Gastrocnemius medialis (tissue), 4 donors: ENCODE data around the gene RHOB.
"Not testable (repeated sequence)": the region's sequence is repeated elsewhere in the genome, so short reads cannot be mapped to it uniquely, and the experiment has no call there.

Source experiments
- CTCF ChIP-seq, 5 experiments: fragments of 450-650 bp in 3 of 5; fragments of 200-600 bp in 2 of 5; sonication (generic) in 2 of 5; IDR thresholded peaks in 4 of 5; conservative IDR thresholded peaks in 1 of 5; 1 replicate in 4 of 5; 2 replicates in 1 of 5; pipeline ENCODE4 v1.5.1; 2016 to 2019; ENCODE audit warnings: antibody characterized with exemption in 5 of 5, mild to moderate bottlenecking in 3 of 5, moderate library complexity in 3 of 5
- POLR2A ChIP-seq, 2 donors: fragments of 450-650 bp; IDR thresholded peaks; one replicate each; pipeline ENCODE4 v1.6.1; 2017; ENCODE audit warnings: antibody characterized with exemption in 2 of 2, mild to moderate bottlenecking in 2 of 2, moderate library complexity in 2 of 2

DNA sequence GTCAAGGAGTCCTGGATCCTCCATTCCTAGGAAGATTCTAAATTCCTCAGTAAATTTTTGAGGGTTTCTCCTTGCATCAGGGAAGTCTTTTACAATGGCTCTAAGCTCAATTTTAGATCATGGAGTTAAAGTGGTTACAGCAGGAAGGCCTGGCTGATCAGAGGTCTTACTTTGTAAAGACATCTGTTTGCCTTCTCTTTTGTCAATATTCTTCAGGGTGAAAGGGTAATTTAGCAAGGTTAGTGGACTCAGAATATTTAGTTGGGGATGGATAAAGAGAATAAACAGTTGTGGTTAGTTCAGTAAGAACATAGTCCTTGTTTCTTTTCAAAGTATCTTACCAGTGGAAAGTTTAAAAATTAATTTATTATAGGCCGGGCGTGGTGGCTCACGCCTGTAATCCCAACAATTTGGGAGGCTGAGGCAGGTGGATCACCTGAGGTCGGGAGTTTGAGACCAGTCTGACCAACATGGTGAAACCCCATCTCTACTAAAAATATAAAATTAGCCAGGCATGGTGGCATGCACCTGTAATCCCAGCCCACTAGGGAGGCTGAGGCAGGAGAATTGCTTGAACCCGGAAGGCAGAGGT is 29.5 kb upstream of the RHOB start:
- TF ChIP-seq CTCF (IDR thresholded peaks at IDR 0.05 in 4 of 5, conservative IDR thresholded peaks at IDR 0.05 in 1 of 5); POLR2A (IDR thresholded peaks at IDR 0.05): not testable (repeated sequence)
